Kidney glomerular epithelial cell (primary cell): ENCODE measurements around the gene ZNF446.
"Not testable (repeated sequence)": the region's sequence is repeated elsewhere in the genome, so short reads cannot be mapped to it uniquely, and the experiment has no call there.

Experiments used
- DNase-seq: peaks from one replicate; lab custom pipeline; 2025; lab: John Stamatoyannopoulos, UW

Gene ZNF446

GRCh38 chr19:58470837-58471543 is 5.2 kb upstream of the ZNF446 start:
- not testable (repeated sequence) for DNase-seq

- DNase-seq = no peak
Measured at GRCh38 chr19:58471736-58472135, 4.4 kb upstream of the ZNF446 start.

GRCh38 chr19:58473775-58474174 is 2.4 kb upstream of the ZNF446 start:
- no peak for DNase-seq

GRCh38 chr19:58474291-58474996 is 1.7 kb upstream of the ZNF446 start:
- DNase-seq = peak; percentile 78

- no peak for DNase-seq
Measured at GRCh38 chr19:58474997-58475713, 997 bp upstream of the ZNF446 start.

GRCh38 chr19:58476498-58477015 is 405 bp downstream of the ZNF446 start:
- no peak for DNase-seq

- DNase-seq = no peak
Measured at GRCh38 chr19:58477130-58477529, 978 bp downstream of the ZNF446 start.

- no peak for DNase-seq
Measured at GRCh38 chr19:58477871-58478270, 1.7 kb downstream of the ZNF446 start.

- DNase-seq = no peak
Measured at GRCh38 chr19:58479303-58479702, 3.2 kb downstream of the ZNF446 start.

GRCh38 chr19:58479736-58480480 is 3.8 kb downstream of the ZNF446 start:
- no peak for DNase-seq

- DNase-seq = no peak
Measured at GRCh38 chr19:58480481-58480830, 4.3 kb downstream of the ZNF446 start.

- DNase-seq = no peak
Measured at GRCh38 chr19:58480831-58481230, 4.7 kb downstream of the ZNF446 start.

GRCh38 chr19:58482372-58482771 is 6.2 kb downstream of the ZNF446 start:
- no peak for DNase-seq

GRCh38 chr19:58483776-58484175 is 7.6 kb downstream of the ZNF446 start:
- DNase-seq = no peak

GRCh38 chr19:58484349-58484748 is 8.2 kb downstream of the ZNF446 start:
- DNase-seq = not testable (repeated sequence)

- no peak for DNase-seq
Measured at GRCh38 chr19:58491393-58491792, 15.2 kb downstream of the ZNF446 start.

GRCh38 chr19:58492265-58492664 is 16.1 kb downstream of the ZNF446 start:
- DNase-seq = no peak

GRCh38 chr19:58497634-58498170 is 21.6 kb downstream of the ZNF446 start:
- DNase-seq = no peak

GRCh38 chr19:58498316-58499020 is 22.3 kb downstream of the ZNF446 start:
- DNase-seq = no peak

GRCh38 chr19:58499021-58499927 is 23.1 kb downstream of the ZNF446 start:
- peak; percentile 96 for DNase-seq
